Measurements from ENCODE around the gene NPAT.

The NPAT gene

GRCh38 chr11:108160970-108161566, 61.4 kb downstream of the NPAT start:
- no peak overlapping the region for H2BK12ac ChIP-seq (ENCODE audit: low read length)
- no peak overlapping the region for H3K14ac ChIP-seq (ENCODE audit: low read length)
- H2BK120ac ChIP-seq (ENCODE audit: insufficient read depth, low read length, poor library complexity): no peak overlapping the region
- H3K79me2 ChIP-seq (ENCODE audit: control insufficient read depth, insufficient read depth, low read length, poor library complexity): no peaks in the 10 kb centered on the region
- H4K12ac ChIP-seq (ENCODE audit: low read depth, low read length): no peak overlapping the region
- H2BK5ac ChIP-seq (ENCODE audit: low read depth, low read length, poor library complexity): no peak overlapping the region
- no peak overlapping the region for H3K27ac ChIP-seq (ENCODE audit: low read depth, low read length)
- no CpG with 5 or more reads among the region's 5 CpGs for WGBS (ENCODE audit: extremely low coverage, insufficient coverage, insufficient read length)
- no peak overlapping the region for H4K8ac ChIP-seq (ENCODE audit: low read depth, low read length)
- no peak overlapping the region for H3K4me3 ChIP-seq (ENCODE audit: low read depth, low read length)
- H3K23ac ChIP-seq (ENCODE audit: low read length): no peak overlapping the region
- H4K91ac ChIP-seq (ENCODE audit: low read depth, low read length): no peak overlapping the region
- H3K27me3 ChIP-seq (ENCODE audit: insufficient read depth, low read length): no peaks in the 10 kb centered on the region
- H3K4ac ChIP-seq (ENCODE audit: low read depth, low read length): no peak overlapping the region
- no peak overlapping the region for H2AFZ ChIP-seq (ENCODE audit: insufficient read depth, low read length, poor library complexity)
- H3K36me3 ChIP-seq (ENCODE audit: control insufficient read depth in 1 of 2, insufficient read depth in 2 of 2, low read length in 2 of 2): peaks cover 27 to 30% of the 10 kb centered on the region in 2 experiments
- H3K79me1 ChIP-seq (ENCODE audit: low read length): no peaks in the 10 kb centered on the region
- no peak overlapping the region for H2AK5ac ChIP-seq (ENCODE audit: low read length)
- no peaks in the 10 kb centered on the region for H3K4me1 ChIP-seq (ENCODE audit: control insufficient read depth in 1 of 2, insufficient read depth in 2 of 2, low read length in 2 of 2)
- no peak overlapping the region for H3K4me2 ChIP-seq (ENCODE audit: low read length)
- no peak overlapping the region for H3K18ac ChIP-seq (ENCODE audit: low read length)
- no peak overlapping the region for H3K9ac ChIP-seq (ENCODE audit: low read length)
- no peak for DNase-seq
- H3K9me3 ChIP-seq (ENCODE audit: insufficient read depth, low read depth, low read length): no peaks in the 10 kb centered on the region

- Histone ChIP-seq H3K4me1 (ENCODE audit: control insufficient read depth in 1 of 2, insufficient read depth in 2 of 2, low read length in 2 of 2) (no peaks in the 10 kb centered on the region), H3K4ac (ENCODE audit: low read depth, low read length) (no peak overlapping the region), H4K8ac (ENCODE audit: low read depth, low read length) (no peak overlapping the region), H3K36me3 (ENCODE audit: control insufficient read depth in 1 of 2, insufficient read depth in 2 of 2, low read length in 2 of 2) (peaks cover 15 to 16% of the 10 kb centered on the region in 2 experiments), H2BK12ac (ENCODE audit: low read length) (no peak overlapping the region), H3K27me3 (ENCODE audit: insufficient read depth, low read length) (no peaks in the 10 kb centered on the region), H3K4me3 (ENCODE audit: low read depth, low read length) (no peak overlapping the region), H3K27ac (ENCODE audit: low read depth, low read length) (no peak overlapping the region), H3K9me3 (ENCODE audit: insufficient read depth, low read depth, low read length) (no peaks in the 10 kb centered on the region), H2AFZ (ENCODE audit: insufficient read depth, low read length, poor library complexity) (no peak overlapping the region), H4K91ac (ENCODE audit: low read depth, low read length) (no peak overlapping the region), H2BK120ac (ENCODE audit: insufficient read depth, low read length, poor library complexity) (no peak overlapping the region), H3K79me1 (ENCODE audit: low read length) (no peaks in the 10 kb centered on the region), H3K79me2 (ENCODE audit: control insufficient read depth, insufficient read depth, low read length, poor library complexity) (no peaks in the 10 kb centered on the region), H2BK5ac (ENCODE audit: low read depth, low read length, poor library complexity) (no peak overlapping the region), H3K23ac (ENCODE audit: low read length) (no peak overlapping the region), H3K18ac (ENCODE audit: low read length) (no peak overlapping the region), H3K9ac (ENCODE audit: low read length) (no peak overlapping the region), H2AK5ac (ENCODE audit: low read length) (no peak overlapping the region), H3K14ac (ENCODE audit: low read length) (no peak overlapping the region), H3K4me2 (ENCODE audit: low read length) (no peak overlapping the region), H4K12ac (ENCODE audit: low read depth, low read length) (no peak overlapping the region)
- no CpG with 5 or more reads among the region's 2 CpGs for WGBS (ENCODE audit: extremely low coverage, insufficient coverage, insufficient read length)
- no peak for DNase-seq
Observed at GRCh38 chr11:108154591-108154990, 67.8 kb downstream of the NPAT start.

- no peak overlapping the region for H4K12ac ChIP-seq (ENCODE audit: low read depth, low read length)
- peaks cover 19 to 22% of the 10 kb centered on the region in 2 experiments for H3K36me3 ChIP-seq (ENCODE audit: control insufficient read depth in 1 of 2, insufficient read depth in 2 of 2, low read length in 2 of 2)
- no peak overlapping the region for H3K4me2 ChIP-seq (ENCODE audit: low read length)
Observed at GRCh38 chr11:108148556-108148955, 73.9 kb downstream of the NPAT start.

GRCh38 chr11:108147150-108147549, 75.3 kb downstream of the NPAT start:
- H3K4me1 ChIP-seq (ENCODE audit: control insufficient read depth in 1 of 2, insufficient read depth in 2 of 2, low read length in 2 of 2): no peaks in the 10 kb centered on the region
- H3K23ac ChIP-seq (ENCODE audit: low read length): no peak overlapping the region
- H2BK120ac ChIP-seq (ENCODE audit: insufficient read depth, low read length, poor library complexity): no peak overlapping the region
- no peak overlapping the region for H4K12ac ChIP-seq (ENCODE audit: low read depth, low read length)
- H3K4ac ChIP-seq (ENCODE audit: low read depth, low read length): no peak overlapping the region
- H3K27me3 ChIP-seq (ENCODE audit: insufficient read depth, low read length): no peaks in the 10 kb centered on the region
- H3K79me2 ChIP-seq (ENCODE audit: control insufficient read depth, insufficient read depth, low read length, poor library complexity): no peaks in the 10 kb centered on the region
- no peak for DNase-seq
- H3K27ac ChIP-seq (ENCODE audit: low read depth, low read length): no peak overlapping the region
- H2BK5ac ChIP-seq (ENCODE audit: low read depth, low read length, poor library complexity): no peak overlapping the region
- no peaks in the 10 kb centered on the region for H3K9me3 ChIP-seq (ENCODE audit: insufficient read depth, low read depth, low read length)
- no peak overlapping the region for H2AFZ ChIP-seq (ENCODE audit: insufficient read depth, low read length, poor library complexity)
- WGBS (ENCODE audit: extremely low coverage, insufficient coverage, insufficient read length): no CpG with 5 or more reads among the region's 1 CpG
- no peak overlapping the region for H2BK12ac ChIP-seq (ENCODE audit: low read length)
- H4K8ac ChIP-seq (ENCODE audit: low read depth, low read length): no peak overlapping the region
- no peak overlapping the region for H3K18ac ChIP-seq (ENCODE audit: low read length)
- H4K91ac ChIP-seq (ENCODE audit: low read depth, low read length): no peak overlapping the region
- no peak overlapping the region for H2AK5ac ChIP-seq (ENCODE audit: low read length)
- no peak overlapping the region for H3K14ac ChIP-seq (ENCODE audit: low read length)
- H3K36me3 ChIP-seq (ENCODE audit: control insufficient read depth in 1 of 2, insufficient read depth in 2 of 2, low read length in 2 of 2): peaks cover 24 to 26% of the 10 kb centered on the region in 2 experiments
- H3K4me2 ChIP-seq (ENCODE audit: low read length): no peak overlapping the region
- H3K9ac ChIP-seq (ENCODE audit: low read length): no peak overlapping the region
- no peaks in the 10 kb centered on the region for H3K79me1 ChIP-seq (ENCODE audit: low read length)
- no peak overlapping the region for H3K4me3 ChIP-seq (ENCODE audit: low read depth, low read length)

More at GRCh38 chr11:108148556-108148955, 73.9 kb downstream of the NPAT start:
- H2AK5ac ChIP-seq (ENCODE audit: low read length): no peak overlapping the region
- no peak overlapping the region for H3K4me3 ChIP-seq (ENCODE audit: low read depth, low read length)
- no peaks in the 10 kb centered on the region for H3K79me2 ChIP-seq (ENCODE audit: control insufficient read depth, insufficient read depth, low read length, poor library complexity)
- H2BK120ac ChIP-seq (ENCODE audit: insufficient read depth, low read length, poor library complexity): no peak overlapping the region
- no peak overlapping the region for H3K14ac ChIP-seq (ENCODE audit: low read length)
- no peak overlapping the region for H2AFZ ChIP-seq (ENCODE audit: insufficient read depth, low read length, poor library complexity)
- no peak for DNase-seq
- H4K8ac ChIP-seq (ENCODE audit: low read depth, low read length): no peak overlapping the region
- no peak overlapping the region for H3K4ac ChIP-seq (ENCODE audit: low read depth, low read length)
- no peaks in the 10 kb centered on the region for H3K9me3 ChIP-seq (ENCODE audit: insufficient read depth, low read depth, low read length)
- no peak overlapping the region for H4K91ac ChIP-seq (ENCODE audit: low read depth, low read length)
- no peaks in the 10 kb centered on the region for H3K4me1 ChIP-seq (ENCODE audit: control insufficient read depth in 1 of 2, insufficient read depth in 2 of 2, low read length in 2 of 2)
- H2BK12ac ChIP-seq (ENCODE audit: low read length): no peak overlapping the region
- WGBS (ENCODE audit: extremely low coverage, insufficient coverage, insufficient read length): no CpG with 5 or more reads among the region's 3 CpGs
- no peak overlapping the region for H3K27ac ChIP-seq (ENCODE audit: low read depth, low read length)
- no peak overlapping the region for H3K23ac ChIP-seq (ENCODE audit: low read length)
- H3K9ac ChIP-seq (ENCODE audit: low read length): no peak overlapping the region
- no peak overlapping the region for H3K18ac ChIP-seq (ENCODE audit: low read length)
- H2BK5ac ChIP-seq (ENCODE audit: low read depth, low read length, poor library complexity): no peak overlapping the region
- H3K79me1 ChIP-seq (ENCODE audit: low read length): no peaks in the 10 kb centered on the region
- no peaks in the 10 kb centered on the region for H3K27me3 ChIP-seq (ENCODE audit: insufficient read depth, low read length)

Measured in trophoblast cell (in vitro differentiated cells and primary cell).